GM15510 (cell line): ENCODE data around the gene MRPL57.
A peak's percentile ranks its signal among the peaks of the same experiment; 100 is the strongest.

ENCODE experiments used
- POLR2A ChIP-seq: IDR thresholded peaks from 3 replicates; pipeline ENCODE4 v1.6.1; 2011; ENCODE audit warnings: borderline replicate concordance; ENCODE audit not compliant: insufficient read length; ENCODE audit errors: extremely low read depth

Gene MRPL57

DNA sequence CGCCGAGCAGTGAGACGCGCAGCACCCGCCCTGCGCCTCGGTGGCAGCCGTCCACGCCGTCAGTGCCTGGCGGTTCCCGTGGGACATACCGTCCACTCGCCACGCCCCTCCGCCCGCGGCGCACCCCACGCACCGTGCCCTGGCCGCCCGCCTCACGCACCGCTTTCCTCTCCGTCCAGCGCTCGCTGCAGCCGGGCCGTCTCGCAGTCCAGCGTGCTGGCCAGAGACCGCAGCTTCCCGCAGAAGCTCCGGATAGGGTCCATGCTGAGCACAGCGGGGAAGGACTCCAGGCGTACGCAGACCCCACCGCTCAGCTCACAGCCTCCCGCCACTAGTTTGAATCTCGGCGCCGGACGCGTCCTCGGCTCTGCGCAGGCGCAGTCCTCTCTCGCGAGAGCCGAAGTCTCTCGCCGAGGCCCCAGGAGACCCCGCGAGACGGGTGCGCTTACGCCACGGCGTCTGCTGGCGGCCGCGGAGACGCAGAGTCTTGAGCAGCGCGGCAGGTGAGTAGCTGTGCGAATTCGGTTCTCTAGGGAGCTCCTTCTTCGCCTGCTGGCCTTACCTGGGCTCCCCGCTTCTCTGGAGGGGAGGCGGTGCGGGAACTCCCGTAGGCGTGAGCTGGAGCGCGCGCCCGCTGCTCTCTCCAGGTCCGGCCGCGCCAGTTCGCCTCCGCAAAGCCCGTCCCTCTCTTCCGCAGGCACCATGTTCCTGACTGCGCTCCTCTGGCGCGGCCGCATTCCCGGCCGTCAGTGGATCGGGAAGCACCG, at the start of gene MRPL57, which contains the start of gene SKA3:
Gene MRPL57, plus strand, starts transcription at position 444 of the 767 bp plus-strand sequence. Its CDS starts 259 bp downstream, at position 703.
Gene SKA3, minus strand, starts transcription at position 338 of the 767 bp plus-strand sequence. Its CDS starts 75 bp downstream, at position 263.
- TF ChIP-seq POLR2A: peak; percentile 98

DNA sequence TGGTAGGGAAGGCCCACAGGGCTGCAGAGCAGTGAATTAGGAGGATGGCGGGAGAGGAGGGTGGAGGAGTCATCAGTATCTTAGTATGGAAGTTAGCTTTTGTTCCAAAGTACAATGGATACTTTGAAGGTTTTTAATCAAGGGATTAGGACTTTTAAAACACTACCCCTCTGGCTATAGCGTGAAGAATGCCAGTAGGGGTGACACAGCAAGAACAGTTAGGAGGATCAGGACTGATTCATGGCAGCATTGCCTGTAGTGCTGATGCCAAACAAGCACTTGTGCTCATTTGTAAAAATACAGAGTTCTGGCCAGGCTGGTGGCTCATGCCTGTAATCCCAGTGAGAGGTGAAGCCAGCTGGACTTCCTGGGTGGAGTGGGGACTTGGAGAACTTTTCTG, 46.3 kb upstream of the MRPL57 start:
- no peak for TF ChIP-seq POLR2A

DNA sequence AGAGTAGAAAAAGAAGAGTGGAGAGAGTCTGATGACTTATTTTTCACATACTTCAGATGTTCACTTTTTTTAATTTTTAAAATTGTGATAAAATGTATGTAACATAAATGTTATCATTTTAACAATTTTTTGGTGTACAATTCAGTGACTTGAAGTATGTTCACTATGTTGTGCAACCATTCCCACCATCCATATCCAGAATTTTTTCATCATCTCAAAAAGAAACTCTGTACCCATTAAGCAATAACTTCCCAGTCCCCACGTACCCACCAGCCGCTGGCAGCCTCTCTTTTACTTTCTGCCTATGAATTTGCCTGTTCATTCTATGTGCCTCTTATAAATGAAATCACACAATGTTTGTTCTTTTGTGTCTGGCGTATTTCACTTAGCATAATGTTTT, 43.4 kb upstream of the MRPL57 start:
- TF ChIP-seq POLR2A: no peak

DNA sequence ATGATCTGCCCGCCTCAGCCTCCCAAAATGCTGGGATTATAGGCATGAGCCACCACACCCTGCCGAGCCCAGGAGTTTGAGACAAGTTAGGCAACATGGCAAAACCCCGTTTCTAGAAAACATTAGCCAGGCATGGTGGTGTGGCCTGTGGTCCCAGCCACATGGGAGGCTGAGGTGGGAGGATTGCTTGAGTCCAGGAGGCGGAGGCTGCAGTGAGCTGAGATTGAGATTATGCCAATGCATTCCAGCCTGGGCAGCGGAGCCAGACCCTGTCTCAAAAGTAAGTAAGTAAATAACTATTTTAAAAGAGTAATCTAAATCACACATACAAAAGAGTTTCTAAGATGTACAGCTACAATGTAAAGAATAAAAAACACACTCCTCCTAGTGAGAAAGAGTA, 42.0 kb upstream of the MRPL57 start:
- TF ChIP-seq POLR2A: no peak

DNA sequence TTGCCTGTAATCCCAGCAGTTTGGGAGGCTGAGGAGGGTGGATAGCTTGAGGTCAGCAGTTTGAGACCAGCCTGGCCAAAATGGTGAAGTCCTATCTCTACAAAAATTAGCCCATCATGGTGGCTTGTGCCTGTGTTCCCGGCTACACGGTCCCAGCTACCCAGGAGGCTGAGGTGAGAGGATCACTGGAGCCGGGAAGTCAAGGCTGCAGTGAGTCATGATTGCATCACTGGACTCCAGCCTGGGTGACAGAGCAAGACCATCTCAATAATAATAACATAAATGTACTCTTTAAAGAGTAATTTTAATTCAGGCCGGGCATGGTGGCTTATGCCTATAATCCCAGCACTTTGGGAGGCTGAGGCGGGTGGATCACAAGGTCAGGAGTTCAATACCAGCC, 38.8 kb upstream of the MRPL57 start:
- TF ChIP-seq POLR2A: no peak

DNA sequence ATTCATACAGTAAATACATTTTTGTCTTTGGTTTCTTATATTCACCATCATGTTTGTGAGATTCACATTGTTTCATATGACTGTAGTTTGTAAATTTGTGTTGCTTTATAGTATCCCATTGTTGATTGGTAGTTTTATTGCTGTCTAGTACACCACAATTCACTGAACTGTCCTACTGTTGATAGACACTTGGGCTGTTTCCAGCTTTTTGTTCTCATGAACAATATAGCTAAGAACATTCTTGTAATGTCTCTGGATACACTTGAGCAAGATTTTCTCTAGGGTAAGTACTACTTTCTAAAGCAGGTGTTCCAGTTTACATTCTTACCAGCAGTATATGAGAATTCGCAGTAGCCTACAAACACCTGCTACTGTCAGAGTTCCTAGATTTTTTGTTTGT, 37.9 kb upstream of the MRPL57 start:
- no peak for TF ChIP-seq POLR2A

DNA sequence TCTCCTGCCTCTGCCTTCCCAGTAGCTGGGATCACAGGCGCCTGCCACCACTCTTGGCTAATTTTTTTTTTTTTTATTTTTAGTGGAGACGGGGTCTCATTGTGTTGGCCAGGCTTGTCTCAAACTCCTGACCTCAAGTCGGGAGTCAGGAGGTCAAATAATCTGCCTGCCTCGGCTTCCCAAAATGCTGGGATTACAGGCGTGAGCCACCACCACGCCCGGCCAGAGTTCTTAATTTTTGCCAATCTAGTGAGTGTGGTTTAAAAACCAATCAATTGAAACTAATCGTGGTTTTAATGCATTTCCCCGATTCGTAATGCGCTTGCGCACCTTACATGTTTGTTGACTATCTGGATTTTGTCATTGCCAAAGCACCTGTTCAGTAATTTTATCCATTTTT, 37.1 kb upstream of the MRPL57 start:
- no peak for TF ChIP-seq POLR2A

DNA sequence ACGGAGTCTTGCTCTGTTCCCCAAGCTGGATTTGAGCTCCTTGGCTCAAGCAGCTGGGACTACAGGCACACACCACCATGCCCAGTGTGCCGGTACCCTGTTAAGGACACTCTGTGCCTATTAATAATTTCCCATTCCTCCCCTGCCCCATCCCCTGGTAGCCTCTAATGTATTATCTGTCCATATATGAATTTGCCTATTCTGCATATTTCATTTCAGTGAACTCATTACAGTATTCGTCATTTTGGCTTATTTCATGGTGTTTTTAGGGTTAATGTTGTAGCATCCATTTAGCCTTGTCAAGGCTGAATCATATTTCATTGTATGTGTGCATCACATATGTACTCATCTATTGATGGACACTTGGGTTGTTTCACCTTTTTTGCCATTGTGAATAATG, 33.7 kb upstream of the MRPL57 start:
- no peak for TF ChIP-seq POLR2A

DNA sequence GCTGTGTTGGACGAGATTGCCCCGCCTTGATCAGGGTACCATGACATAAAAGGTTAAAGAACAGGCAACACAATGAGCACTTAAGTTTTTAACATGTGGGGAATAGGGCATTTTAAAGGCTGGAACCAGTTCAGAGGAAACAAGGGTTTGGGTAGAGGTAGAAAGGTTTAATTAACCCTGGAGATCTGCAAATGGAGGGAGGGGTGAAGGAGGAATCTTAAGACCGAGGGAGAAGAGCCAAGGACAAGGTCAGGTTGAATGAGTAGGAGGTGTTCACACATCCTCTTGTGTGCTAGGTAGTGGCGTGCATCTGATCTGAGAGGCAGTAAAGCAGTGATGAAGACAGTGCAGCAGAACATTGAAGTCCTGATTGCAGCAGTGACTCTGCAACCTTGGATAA, 28.6 kb upstream of the MRPL57 start:
- TF ChIP-seq POLR2A: no peak

DNA sequence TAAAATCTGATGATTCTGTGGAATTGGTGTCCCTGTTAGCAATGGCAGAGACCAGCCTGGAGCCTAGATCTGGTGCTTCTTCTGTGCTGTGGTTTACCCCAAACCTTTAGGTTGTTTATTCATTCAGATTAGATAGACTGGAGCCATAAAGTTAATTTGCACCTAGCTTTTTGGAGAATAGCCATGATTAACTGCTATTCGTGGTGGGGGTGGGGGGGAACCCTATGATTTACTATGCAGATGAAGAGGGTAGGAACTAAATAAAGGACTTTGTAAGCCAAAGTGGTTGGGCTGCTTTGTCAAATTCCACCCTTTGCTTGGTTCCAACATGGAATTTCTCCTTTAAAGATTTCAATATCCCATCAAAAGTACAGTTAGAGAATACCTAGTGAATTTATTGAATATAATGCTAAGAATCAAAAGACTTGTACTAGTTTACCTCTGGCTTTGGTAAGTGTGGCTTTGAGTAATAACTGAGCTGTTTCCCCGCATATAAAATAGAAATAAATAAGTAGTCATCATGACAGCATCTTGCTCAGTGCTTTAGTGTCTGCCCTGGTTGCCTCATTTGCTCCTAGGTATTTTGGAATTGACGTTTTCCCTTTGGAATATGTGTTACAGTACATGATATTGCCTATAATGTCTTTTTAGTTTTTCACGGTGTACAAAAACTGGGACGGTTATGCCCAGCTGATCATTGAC, 27.8 kb upstream of the MRPL57 start:
- no peak for TF ChIP-seq POLR2A

DNA sequence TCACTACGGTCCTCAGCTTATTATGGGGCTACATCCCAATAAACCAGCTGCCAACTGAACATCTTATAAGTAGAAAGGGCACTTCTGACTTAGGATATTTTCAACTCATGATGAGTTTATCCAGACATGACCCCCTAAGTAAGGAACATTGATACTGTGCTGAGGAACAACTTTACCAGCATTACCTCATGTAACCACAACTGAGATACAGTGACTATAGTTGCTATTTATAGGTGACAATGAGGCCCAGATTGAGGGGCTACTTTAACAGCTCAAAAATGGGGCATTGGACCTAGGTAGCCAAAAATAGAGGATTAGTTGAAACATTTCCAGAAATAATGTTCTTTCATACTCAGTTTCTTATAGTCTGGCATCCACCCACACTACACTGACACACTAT, 26.9 kb upstream of the MRPL57 start:
- no peak for TF ChIP-seq POLR2A

DNA sequence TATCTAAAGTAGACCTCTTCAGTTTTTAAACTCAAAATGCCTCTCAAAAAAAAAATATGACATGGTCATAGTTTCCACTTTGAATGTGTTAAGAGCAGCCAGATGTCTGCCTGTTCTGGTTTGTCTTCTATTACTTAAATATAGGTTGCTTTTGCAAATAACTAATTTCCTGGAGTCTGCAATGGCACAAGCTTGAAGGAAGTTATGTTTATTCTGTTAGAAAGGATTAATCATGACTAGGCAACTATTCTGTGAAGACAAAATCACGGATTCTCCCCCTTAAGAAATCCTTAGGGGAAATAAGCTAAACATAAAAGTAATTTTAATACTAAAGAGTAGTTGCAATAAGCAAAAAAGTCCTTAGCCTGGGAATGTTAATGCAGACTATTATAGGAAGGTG, 26.4 kb upstream of the MRPL57 start:
- TF ChIP-seq POLR2A: no peak

DNA sequence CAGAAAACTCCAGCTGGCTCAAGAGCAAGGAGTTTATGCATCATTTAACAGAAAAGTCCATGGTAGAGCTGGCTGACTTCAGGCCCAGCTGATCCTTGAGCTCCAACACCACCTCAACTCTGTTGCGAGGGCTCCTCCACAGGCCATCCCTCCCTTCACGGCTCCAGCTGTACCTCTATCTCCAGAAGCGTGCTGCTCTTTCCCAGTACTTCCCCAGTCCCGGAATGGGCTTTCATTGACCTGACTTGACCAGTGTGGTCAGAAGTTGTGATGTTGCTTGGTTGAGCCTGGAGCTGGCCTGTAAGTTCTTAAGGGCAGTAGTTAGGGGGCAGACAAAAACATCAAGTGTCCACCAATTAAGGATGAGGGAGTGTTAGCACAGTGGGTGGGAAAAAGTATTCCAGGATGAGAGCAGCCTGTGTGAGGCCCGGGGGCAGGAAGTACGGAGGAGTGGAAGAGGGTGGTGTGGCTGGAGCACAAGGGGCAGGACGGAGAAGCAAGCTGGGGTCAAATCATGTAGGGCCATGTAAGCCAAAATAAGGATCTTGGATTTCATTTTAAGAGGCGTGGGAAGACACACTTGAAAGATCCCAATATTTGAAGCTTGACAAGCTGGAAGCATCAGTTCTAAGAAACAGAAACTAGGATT, 24.1 kb upstream of the MRPL57 start:
- TF ChIP-seq POLR2A: no peak

DNA sequence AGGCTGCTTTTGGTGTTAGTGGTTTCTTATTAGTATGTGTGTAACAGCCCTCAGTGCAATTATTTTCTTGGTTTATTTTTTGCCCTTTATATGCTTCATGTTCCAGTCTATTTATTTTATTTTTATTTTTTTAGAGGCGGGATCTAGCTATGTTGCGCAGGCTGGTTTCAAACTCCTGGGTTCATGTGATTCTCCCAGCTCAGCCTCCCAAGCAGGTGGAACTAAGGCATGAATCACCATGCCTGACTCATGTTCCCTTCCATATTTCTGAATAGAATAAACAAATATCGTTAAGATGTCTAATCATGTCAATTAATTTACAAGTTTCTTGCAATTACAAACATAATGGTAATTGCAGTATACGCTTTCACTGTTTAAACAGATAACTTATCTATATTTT, 11.8 kb upstream of the MRPL57 start:
- TF ChIP-seq POLR2A: no peak

DNA sequence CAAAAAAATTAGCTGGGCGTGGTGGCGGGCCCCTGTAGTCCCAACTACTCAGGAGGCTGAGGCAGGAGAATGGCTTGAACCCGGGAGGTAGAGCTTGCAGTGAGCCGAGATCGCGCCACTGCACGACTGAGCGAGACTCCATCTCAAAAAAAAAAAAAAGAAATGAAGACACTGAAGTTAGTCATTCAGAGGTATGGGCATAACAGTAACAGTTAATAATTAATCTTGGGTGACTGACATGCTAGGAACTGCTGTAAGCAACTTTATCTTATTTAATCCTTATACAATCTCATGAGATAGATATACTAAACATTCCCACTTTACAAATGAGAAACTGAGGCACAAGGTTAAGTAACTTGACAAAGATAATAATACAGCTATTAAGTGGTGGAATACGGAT, 5.0 kb upstream of the MRPL57 start:
- no peak for TF ChIP-seq POLR2A
